K562 (cell line): Measurements from ENCODE around the gene ITM2A. TPM values are rescaled to one million over a fixed set of nuclear protein-coding genes. Genes with fewer than 3 reads are reported as not detected.

ENCODE experiments used
- ATAC-seq: fragments of 200-7000 bp; cut with Tn5 transposase; 3 replicates; pipeline ENCODE4 v1.9.1; 2020; ENCODE audit warnings: moderate library complexity
- BruUV-seq: library from RNA; stranded (reverse); fragments of 400-500 nt; replicated peaks from 2 replicates; lab custom pipeline; 2021; lab: Mats Ljungman, UMichigan
- CTCF ChIA-PET: fragments of 300-600 bp; formaldehyde crosslinking; extraction: SDS; loops from one replicate; lab custom pipeline; 2021; ENCODE audit warnings: low intra/inter-chr PET ratio; lab: Yijun Ruan, JAX
- POLR2A ChIA-PET: fragments of 300-600, 350-650 bp; sonication (Branson Sonifier 250); formaldehyde crosslinking; extraction: SDS; loops from one replicate; lab custom pipeline; 2021; ENCODE audit warnings: antibody characterized with exemption, inconsistent platforms; lab: Yijun Ruan, JAX
- DNase-seq, 4 experiments: peaks; one replicate each; pipeline versions ENCODE4 v3.0.0 to v3.0.0-alpha.2; 2011 to 2018; ENCODE audit warnings: low spot score in 3 of 4, mixed read lengths in 3 of 4; ENCODE audit errors: extremely low read depth in 1 of 4
- FAIRE-seq: peaks from 2 replicates; lab custom pipeline; 2011; peaks lifted over from hg19 to GRCh38; lab: Jason Lieb, UNC
- H2AFZ ChIP-seq: 2 replicates; pipeline ENCODE4 v1.6.0; 2011; ENCODE audit warnings: low read depth, low read length, control low read depth, inconsistent platforms
- H3K27ac ChIP-seq: fragments of 200-600 bp; 3 replicates; pipeline ENCODE4 v1.8.0; 2011; ENCODE audit warnings: low read depth, mild to moderate bottlenecking, control low read depth, inconsistent platforms, low read length, moderate library complexity, mixed read lengths; ENCODE audit errors: extremely low read depth
- H3K27me3 ChIP-seq, 2 experiments: fragments of 300-600 bp in 1 of 2; 2 replicates in 1 of 2; 3 replicates in 1 of 2; pipeline versions ENCODE4 v1.6.0 to v1.8.0; 2011; ENCODE audit warnings: inconsistent platforms in 2 of 2, low read length in 2 of 2, mild to moderate bottlenecking in 1 of 2, mixed read lengths in 1 of 2, moderate library complexity in 1 of 2; ENCODE audit not compliant: control insufficient read depth in 2 of 2, insufficient read depth in 2 of 2
- H3K36me3 ChIP-seq: fragments of 300-600 bp; 3 replicates; pipeline ENCODE4 v1.8.0; 2011; ENCODE audit warnings: mild to moderate bottlenecking, low read length, inconsistent platforms; ENCODE audit not compliant: control insufficient read depth, insufficient read depth
- H3K4me1 ChIP-seq, 2 experiments: fragments of 200-600 bp in 1 of 2; replicated peaks in 1 of 2; 2 replicates in 1 of 2; 3 replicates in 1 of 2; pipeline versions ENCODE4 v1.5.1 to v1.8.0; 2011; ENCODE audit warnings: inconsistent platforms in 2 of 2, low read length in 2 of 2, mild to moderate bottlenecking in 1 of 2, mixed read lengths in 1 of 2, moderate library complexity in 1 of 2; ENCODE audit not compliant: control insufficient read depth in 2 of 2, insufficient read depth in 2 of 2
- H3K4me2 ChIP-seq: 2 replicates; pipeline ENCODE4 v1.6.1; 2011; ENCODE audit warnings: low read length, control low read depth, inconsistent platforms, mixed read lengths; ENCODE audit not compliant: insufficient read depth
- H3K4me3 ChIP-seq: fragments of 200-600 bp; sonication (generic), shearing (Covaris generic); 2 replicates; pipeline ENCODE4 v1.5.1; 2016; ENCODE audit warnings: control low read depth, inconsistent platforms
- H3K79me2 ChIP-seq: fragments of 200-600 bp; 3 replicates; pipeline ENCODE4 v1.8.0; 2011; ENCODE audit warnings: low read length, inconsistent platforms; ENCODE audit not compliant: control insufficient read depth, insufficient read depth
- H3K9ac ChIP-seq, 2 experiments: 2 replicates each; pipeline versions ENCODE4 v1.6.0 to v1.6.1; 2011; ENCODE audit warnings: low read depth in 2 of 2, low read length in 2 of 2, control low read depth in 1 of 2, inconsistent platforms in 1 of 2, mild to moderate bottlenecking in 1 of 2, mixed read lengths in 1 of 2; ENCODE audit not compliant: insufficient read depth in 1 of 2
- H3K9me1 ChIP-seq: one replicate; pipeline ENCODE4 v1.6.0; 2011; ENCODE audit warnings: inconsistent platforms, mild to moderate bottlenecking, low read length, moderate library complexity; ENCODE audit not compliant: control insufficient read depth, insufficient read depth
- H3K9me3 ChIP-seq: replicated peaks from 2 replicates; pipeline ENCODE4 v1.5.1; 2011; ENCODE audit warnings: low read depth, low read length, inconsistent platforms; ENCODE audit not compliant: control insufficient read depth, insufficient read depth
- H4K20me1 ChIP-seq: replicated peaks from 2 replicates; pipeline ENCODE4 v1.6.1; 2011; ENCODE audit warnings: low read length, inconsistent platforms, mixed read lengths; ENCODE audit not compliant: control insufficient read depth, insufficient read depth
- ARID1B ChIP-seq: fragments of 450-650 bp; IDR thresholded peaks from 2 replicates; pipeline ENCODE4 v1.6.1; 2016; ENCODE audit warnings: antibody characterized with exemption, mild to moderate bottlenecking, inconsistent platforms
- CBFA2T3 ChIP-seq: fragments of 450-650 bp; IDR thresholded peaks from 2 replicates; pipeline ENCODE4 v1.6.1; 2017
- CREM ChIP-seq: IDR thresholded peaks from 2 replicates; pipeline ENCODE4 v1.6.1; 2014; ENCODE audit warnings: antibody characterized with exemption, low read depth
- E4F1 ChIP-seq: fragments of 250-450 bp; sonication (Bioruptor Pico); IDR thresholded peaks from 2 replicates; pipeline ENCODE4 v1.5.0; 2021; ENCODE audit warnings: mild to moderate bottlenecking, borderline replicate concordance
- FOXJ2 ChIP-seq: fragments of 200-800 bp; sonication (Bioruptor generic); IDR thresholded peaks from 2 replicates; pipeline ENCODE4 v1.6.1; 2016; ENCODE audit warnings: missing genetic modification characterization, missing compliant biosample characterization
- FOXK1 ChIP-seq: sonication (generic); formaldehyde crosslinking; IDR thresholded peaks from 2 replicates; pipeline ENCODE4 v1.8.0; 2022; ENCODE audit warnings: missing genetic modification reagents, mild to moderate bottlenecking, borderline replicate concordance
- WGBS: fragments of 100-300 bp; shearing (Covaris generic); methylation state at CpG from one replicate; pipeline ENCODE4 v1.1.6; 2016; ENCODE audit warnings: low coverage, mixed read lengths; ENCODE audit not compliant: insufficient coverage; ENCODE audit errors: missing lambda C conversion rate; 5-methylcytosine and 5-hydroxymethylcytosine counted together
- in situ Hi-C: fragments of 300-500 bp; cut with MboI; formaldehyde crosslinking; loops from 4 replicates; pipeline ENCODE4 v1.15.0; 2018; ENCODE audit warnings: inconsistent platforms, mixed read lengths
- intact Hi-C: fragments of 100-400 bp; cut with micrococcal nuclease; formaldehyde crosslinking; loops from 2 replicates; pipeline ENCODE4 v1.14.2; 2022
- polyA plus RNA-seq, 8 experiments: library from polyadenylated mRNA; depleted of rRNA in 4 of 8; stranded (reverse) in 5 of 8; unstranded in 3 of 8; fragments of >200 nt; fragmentation: Nextera tagmentation in 2 of 8; fragmentation: Illumina TruSeq in 1 of 8; extraction: Ambion mirVana in 2 of 8; extraction: Trizol in 1 of 8; gene quantifications; 2 replicates each; pipeline versions ENCODE4 v1.2.1 to v1.2.3, GENCODE V29; 2011 to 2014; ENCODE audit warnings: inconsistent platforms in 1 of 8, missing spikeins in 1 of 8
- total RNA-seq, 7 experiments: library from RNA; depleted of rRNA in 6 of 7; stranded (reverse); fragments of >200 nt in 6 of 7; fragmentation: Illumina TruSeq in 2 of 7; extraction: Trizol in 2 of 7; gene quantifications; 2 replicates each; pipeline versions ENCODE4 v1.2.1 to v1.2.3, GENCODE V29; 2011 to 2021; ENCODE audit warnings: low replicate concordance in 1 of 7

ITM2A gene
- total and polyA plus RNA-seq, 9 of the 15 experiments (the other 6 are each of a cell fraction or from before 2014, with no cell fraction given), result 29.4 to 117 (median 57.4) TPM

GRCh38 chrX:79364306-79364705 lies 2.8 kb downstream of the ITM2A start (continued):
- TF ChIP-seq E4F1 (CRISPR knock-in tag) (no peak), FOXJ2 (no peak)
- TF ChIP-seq, all 486 proteins: peak for 0

GRCh38 chrX:79361192-79361870 lies 5.8 kb downstream of the ITM2A start:
- in situ Hi-C loops, result no loop called here
- CTCF ChIA-PET, result no interaction called here
- 37% methylated on average over 6 of the region's 6 CpGs for WGBS

More at GRCh38 chrX:79361192-79361870, 5.8 kb downstream of the ITM2A start:
- BruUV-seq, result no TSS peak
- peaks cover 9% of the 10 kb centered on the region; the same call in 2 of the 3 replicates for H3K36me3 ChIP-seq
- no peak overlapping the region for H3K4me3 ChIP-seq
- intact Hi-C loops, result no loop called here
- H3K9ac ChIP-seq, result no peak overlapping the region
- peaks cover 31% of the 10 kb centered on the region for H3K79me2 ChIP-seq
- ATAC-seq (no peak), FAIRE-seq (no peak), DNase-seq (no peak)
- no peak overlapping the region for H3K4me2 ChIP-seq
- H2AFZ ChIP-seq, result no peak overlapping the region
- H4K20me1 ChIP-seq, result no peaks in the 10 kb centered on the region
- no peak overlapping the region for H3K27ac ChIP-seq
- no peaks in the 10 kb centered on the region for H3K9me3 ChIP-seq
- TF ChIP-seq ARID1B, result no peak
- no peak for TF ChIP-seq FOXK1 (CRISPR knock-in tag)
- TF ChIP-seq CREM, result no peak
- TF ChIP-seq CBFA2T3, result no peak
- no peaks in the 10 kb centered on the region for H3K9me1 ChIP-seq
- H3K27me3 ChIP-seq, result no peaks in the 10 kb centered on the region
- POLR2A ChIA-PET, result no interaction called here
- no peaks in the 10 kb centered on the region for H3K4me1 ChIP-seq
